NCI-H82 treated with DMSO at 0.1 percent for 48 hours (cell line): ENCODE measurements around the gene PAXX.

Experiments used
- DNase-seq: peaks from one replicate; lab custom pipeline; 2025; ENCODE audit not compliant: unreplicated experiment; lab: John Stamatoyannopoulos, UW

The PAXX gene

GRCh38 chr9:136964833-136965422 is 27.3 kb upstream of the PAXX start:
- DNase-seq: no peak

GRCh38 chr9:136965771-136966484 is 26.3 kb upstream of the PAXX start:
- DNase-seq: no peak

GRCh38 chr9:136968333-136969127 is 23.7 kb upstream of the PAXX start:
- no peak for DNase-seq

GRCh38 chr9:136969150-136969549 is 23.1 kb upstream of the PAXX start:
- DNase-seq: no peak

- no peak for DNase-seq
Observed at GRCh38 chr9:136969774-136970173, 22.4 kb upstream of the PAXX start.

- DNase-seq: no peak
Observed at GRCh38 chr9:136970361-136970760, 21.9 kb upstream of the PAXX start.

- DNase-seq: no peak
Observed at GRCh38 chr9:136971746-136972145, 20.5 kb upstream of the PAXX start.

GRCh38 chr9:136972335-136972734 is 19.9 kb upstream of the PAXX start:
- DNase-seq: no peak

- no peak for DNase-seq
Observed at GRCh38 chr9:136972743-136973142, 19.5 kb upstream of the PAXX start.

- DNase-seq: no peak
Observed at GRCh38 chr9:136973618-136974617, 18.3 kb upstream of the PAXX start.

GRCh38 chr9:136974817-136975535 is 17.2 kb upstream of the PAXX start:
- no peak for DNase-seq

- DNase-seq: no peak
Observed at GRCh38 chr9:136975644-136976043, 16.6 kb upstream of the PAXX start.

GRCh38 chr9:136977223-136977622 is 15.0 kb upstream of the PAXX start, which contains the start of gene PTGDS:
PTGDS (plus strand) TSS chr9:136977504; CDS start chr9:136977579, 75 bp downstream.
- no peak for DNase-seq

- DNase-seq: no peak
Observed at GRCh38 chr9:136977649-136978072, 14.6 kb upstream of the PAXX start.

- peak; percentile 28 for DNase-seq
Observed at GRCh38 chr9:136978073-136978864, 14.0 kb upstream of the PAXX start.

- no peak for DNase-seq
Observed at GRCh38 chr9:136978865-136979544, 13.2 kb upstream of the PAXX start.

- DNase-seq: no peak
Observed at GRCh38 chr9:136979769-136980587, 12.2 kb upstream of the PAXX start.
